Measurements from ENCODE around the gene EMILIN2.

- no peak for TF ChIP-seq POLR2A (IDR thresholded peaks at IDR 0.05; ENCODE audit: low read length)
- TF ChIP-seq GATA1 (IDR thresholded peaks at IDR 0.05; ENCODE audit: low read depth, low read length) = no peak
Measured at GRCh38 chr18:2901423-2901985, 54.7 kb downstream of the EMILIN2 start.
